GM21390 (cell line): ENCODE data around the gene OR9A2.

Experiments used
- ATAC-seq: cut with Tn5 transposase; IDR thresholded peaks from one replicate; pipeline ENCODE4 v1.9.1; 2021; ENCODE audit not compliant: unreplicated experiment

OR9A2 gene

DNA sequence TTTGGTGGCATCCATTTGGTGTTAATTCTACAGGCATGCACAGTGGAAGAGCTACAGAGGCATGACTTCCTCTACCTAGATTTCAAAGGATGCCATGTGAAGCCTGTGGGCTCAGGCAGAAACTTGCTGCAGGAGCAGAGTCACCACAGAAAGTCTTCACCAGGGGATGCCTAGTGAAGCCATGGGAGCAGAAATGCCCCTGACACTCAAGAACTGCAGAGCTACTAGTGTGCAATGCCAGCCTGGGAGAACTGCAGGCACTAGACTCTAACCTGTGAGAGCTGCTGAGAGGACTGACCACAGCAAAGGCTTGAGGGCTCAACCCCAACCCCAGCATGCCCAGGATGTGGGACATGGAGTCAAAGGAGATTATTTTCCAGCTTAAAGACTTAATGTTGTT, 3.9 kb downstream of the OR9A2 start:
- ATAC-seq = no peak

GRCh38 chr7:143018931-143019330, 8.0 kb downstream of the OR9A2 start:
- ATAC-seq = no peak

DNA sequence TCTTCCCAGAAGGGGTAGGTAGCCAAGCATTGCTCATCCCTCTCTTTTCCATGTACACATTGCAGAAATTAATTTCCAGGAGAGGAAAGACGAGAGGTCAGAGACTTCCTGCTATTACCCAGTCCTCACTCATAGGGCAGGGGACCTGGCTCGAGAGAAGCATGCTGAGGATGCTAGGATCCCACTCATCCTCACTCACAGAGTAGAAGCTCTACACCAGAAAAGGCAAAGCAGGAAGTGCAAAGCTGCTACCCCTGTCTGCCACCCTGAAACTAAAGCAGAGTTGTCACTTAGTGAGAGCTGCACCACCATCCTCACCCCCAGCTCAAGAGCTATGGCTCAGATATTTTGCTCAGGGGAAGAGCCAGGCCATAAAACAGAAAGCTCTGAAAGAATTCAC, 9.9 kb downstream of the OR9A2 start:
- no peak for ATAC-seq

DNA sequence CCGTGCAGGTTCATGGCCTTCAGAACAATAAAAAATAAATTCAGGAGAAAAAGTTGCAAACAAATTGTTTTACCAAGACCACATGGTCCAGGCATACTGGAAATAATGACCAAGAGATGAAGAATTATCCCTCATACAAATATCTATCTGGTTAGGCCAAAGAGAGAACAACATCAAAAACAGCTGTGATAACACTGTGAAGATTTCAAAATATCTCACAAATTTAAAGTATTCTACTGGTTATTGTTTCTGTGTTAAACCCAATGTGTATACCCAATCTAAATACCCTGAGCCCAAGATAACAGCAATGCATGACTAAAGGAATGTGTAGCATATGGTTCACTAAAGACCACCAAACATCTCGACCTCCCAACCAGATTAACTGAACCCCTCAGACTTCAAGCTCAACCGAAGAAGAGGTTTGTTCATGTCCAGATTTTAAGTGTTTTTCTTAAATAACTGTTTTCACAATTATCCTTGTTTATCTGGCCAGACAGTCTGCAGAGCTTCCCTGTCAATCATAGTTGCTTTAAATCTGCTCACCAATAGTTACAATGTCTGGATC, 10.9 kb downstream of the OR9A2 start:
- no peak for ATAC-seq

DNA sequence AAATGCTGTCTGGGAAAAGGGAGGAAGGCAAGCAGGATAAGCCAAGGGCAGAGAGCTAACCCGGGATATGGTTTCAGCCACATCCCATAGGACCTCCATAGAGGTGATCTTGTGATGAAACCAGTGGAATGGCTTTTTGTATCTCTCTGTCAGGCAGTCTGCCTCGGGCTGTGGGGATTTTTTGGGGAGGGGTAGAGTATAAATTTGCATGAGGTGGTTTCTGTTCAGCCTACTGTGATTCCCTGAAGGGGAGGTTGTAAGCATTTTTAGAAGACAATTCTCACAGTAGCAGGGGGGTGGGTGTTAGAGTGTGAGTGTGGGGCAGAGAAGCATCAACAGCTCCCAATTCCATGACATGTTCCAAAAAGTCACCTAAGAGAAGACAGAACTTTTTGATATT, 11.8 kb downstream of the OR9A2 start:
- peak; percentile 77 for ATAC-seq

DNA sequence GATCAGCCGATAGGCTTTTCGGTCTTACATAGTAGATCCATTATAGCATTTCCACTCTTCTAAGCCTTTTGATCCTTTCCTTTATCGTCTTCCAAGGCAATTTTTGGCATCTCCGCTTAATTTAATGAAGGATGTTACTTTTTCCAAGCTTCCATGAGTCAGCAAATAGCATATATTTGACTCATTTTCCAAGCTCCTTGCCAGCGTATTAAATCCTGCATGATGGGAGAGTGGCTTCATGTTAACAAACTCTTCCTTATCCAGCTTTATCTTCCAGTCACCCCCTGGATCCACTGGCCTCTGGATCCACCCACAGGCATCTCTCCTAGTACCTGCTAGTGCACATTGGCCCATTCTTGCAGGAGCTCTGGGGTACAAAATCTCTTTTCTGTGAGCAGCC, 13.0 kb downstream of the OR9A2 start:
- ATAC-seq = no peak

DNA sequence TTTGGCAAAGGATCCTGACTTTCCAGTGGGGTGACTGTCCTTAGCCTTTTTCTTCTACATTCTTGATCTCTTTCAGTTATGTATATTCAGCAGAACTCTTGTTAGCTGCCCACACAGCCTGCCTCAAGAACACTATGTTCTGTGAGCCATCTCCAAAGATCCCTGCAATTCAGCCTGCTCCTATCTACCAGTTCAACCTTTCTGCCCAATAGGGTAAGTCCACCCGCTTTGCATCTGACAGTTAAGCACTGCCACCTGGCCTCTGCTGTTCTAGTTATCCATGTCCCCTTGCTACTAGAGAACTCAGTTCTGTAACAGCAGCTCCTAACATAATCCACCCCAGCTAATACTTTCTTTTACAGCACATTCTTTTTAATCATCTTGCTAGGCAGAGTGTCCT, 13.5 kb downstream of the OR9A2 start:
- no peak for ATAC-seq

GRCh38 chr7:143012409-143012808, 14.5 kb downstream of the OR9A2 start:
- no peak for ATAC-seq

GRCh38 chr7:143012001-143012400, 14.9 kb downstream of the OR9A2 start:
- no peak for ATAC-seq

GRCh38 chr7:143008007-143008901, 18.7 kb downstream of the OR9A2 start:
- peak; percentile 85 for ATAC-seq

- ATAC-seq = no peak
Observed at GRCh38 chr7:143005632-143006260, 21.2 kb downstream of the OR9A2 start.

- peak; percentile 53 for ATAC-seq
Observed at GRCh38 chr7:143003393-143004051, 23.4 kb downstream of the OR9A2 start.

DNA sequence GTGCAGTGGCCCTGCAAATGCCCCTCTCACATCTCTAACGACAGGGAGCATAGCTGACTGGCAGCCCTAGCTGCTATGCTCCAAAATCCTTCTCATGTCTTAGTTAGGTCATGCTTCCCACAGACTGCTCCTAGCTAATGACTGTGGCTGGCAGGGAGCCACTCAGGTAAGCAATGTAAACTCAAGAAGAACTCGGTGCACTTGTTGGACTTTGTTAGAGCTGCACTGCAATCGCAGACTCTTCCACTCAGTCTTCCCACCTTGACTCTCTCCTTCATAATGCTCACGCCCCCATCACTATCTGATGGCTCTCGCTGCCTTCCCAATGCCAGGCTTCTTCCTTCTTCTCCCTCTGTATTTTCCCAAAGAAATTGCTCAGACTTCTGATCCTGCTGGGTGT, 24.0 kb downstream of the OR9A2 start:
- no peak for ATAC-seq

- ATAC-seq = no peak
Observed at GRCh38 chr7:143002106-143002505, 24.8 kb downstream of the OR9A2 start.

GRCh38 chr7:143000648-143001047, 26.3 kb downstream of the OR9A2 start:
- ATAC-seq = no peak

- ATAC-seq = no peak
Observed at GRCh38 chr7:142999793-143000192, 27.1 kb downstream of the OR9A2 start.

DNA sequence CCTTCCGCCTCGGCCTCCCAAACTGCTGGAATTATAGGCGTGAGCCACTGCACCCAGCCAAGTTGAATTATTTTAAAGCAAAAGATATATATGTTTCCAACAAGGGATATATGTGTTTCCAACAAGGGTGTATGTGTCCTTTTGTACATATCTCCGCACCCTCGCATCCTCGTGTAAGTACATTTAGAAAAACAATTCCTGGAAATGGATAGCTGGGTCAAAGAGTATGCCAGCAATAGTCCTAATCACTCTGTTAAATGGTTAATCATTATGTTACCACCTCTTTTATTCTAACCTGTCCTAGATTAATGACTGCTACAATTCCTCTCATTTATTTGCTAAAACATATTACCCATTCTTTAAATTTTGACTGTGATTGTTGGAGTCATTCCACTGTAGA, 28.0 kb downstream of the OR9A2 start:
- ATAC-seq = no peak

DNA sequence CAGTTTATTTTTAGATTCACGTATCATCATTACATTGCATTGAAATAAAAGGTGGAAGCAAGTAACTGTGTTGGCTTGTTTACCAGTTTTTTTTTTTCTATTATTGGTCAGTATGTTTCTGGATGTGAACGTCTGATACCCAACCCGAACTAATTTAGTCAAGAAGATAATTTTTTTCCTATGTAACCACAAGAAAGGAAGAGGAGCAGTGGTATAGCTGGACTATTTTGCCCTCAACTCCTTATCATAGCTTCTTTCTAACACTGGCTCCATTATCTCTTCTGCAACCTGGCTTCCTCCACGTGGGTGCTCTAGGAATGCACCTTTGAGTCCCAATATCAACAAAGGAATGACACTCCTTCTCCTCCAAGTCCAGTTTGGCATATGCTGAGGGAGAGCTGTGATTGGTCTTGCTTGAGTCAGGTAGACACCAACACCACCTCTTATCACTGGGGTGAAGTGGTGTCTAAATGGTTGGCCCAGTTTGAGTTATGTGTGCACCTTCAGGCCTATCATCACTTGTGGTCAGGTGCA, 29.4 kb downstream of the OR9A2 start:
- no peak for ATAC-seq

DNA sequence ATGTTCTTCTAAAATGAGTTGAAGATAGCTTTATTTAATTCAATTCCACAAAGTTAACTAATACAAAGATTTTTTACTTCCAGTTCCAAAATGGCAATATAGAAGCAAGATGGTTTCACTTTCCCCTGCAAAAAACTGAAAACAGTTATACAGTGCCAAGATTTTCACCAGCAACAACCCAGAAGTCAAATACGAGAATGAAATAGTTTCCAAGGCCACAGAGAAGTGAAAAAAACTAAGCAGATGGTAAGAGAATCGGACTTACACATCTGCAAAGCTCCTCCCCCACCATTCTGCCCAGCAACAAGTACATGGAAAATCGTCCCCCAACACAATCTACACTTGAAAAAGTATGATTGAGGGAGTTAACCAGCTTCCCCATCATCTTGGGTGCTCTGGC, 34.5 kb downstream of the OR9A2 start:
- no peak for ATAC-seq

GRCh38 chr7:142984297-142984696, 42.6 kb downstream of the OR9A2 start:
- ATAC-seq = no peak

DNA sequence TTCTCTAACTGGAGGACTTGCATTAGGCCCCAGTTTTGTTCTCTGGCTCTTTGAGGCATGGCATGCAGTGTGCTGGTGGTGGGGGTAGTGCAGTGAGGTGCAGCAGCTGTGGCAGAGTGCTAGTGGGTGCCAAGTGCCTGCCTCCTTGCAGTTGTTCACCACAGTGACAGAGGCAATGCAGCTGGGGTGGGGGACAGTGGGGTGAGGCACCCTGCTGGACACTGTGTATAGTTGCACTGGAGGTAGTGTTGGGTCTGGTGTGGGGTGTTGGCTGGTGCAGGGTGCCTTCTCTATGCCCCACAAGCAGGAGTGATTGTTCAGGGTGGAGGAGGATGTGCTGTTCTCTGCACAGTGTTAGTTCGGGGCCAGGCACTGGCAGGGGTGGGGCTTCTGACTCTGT, 43.1 kb downstream of the OR9A2 start:
- no peak for ATAC-seq
